H1 (cell line): ENCODE results near the gene IQGAP3. TPM values are rescaled to one million over a fixed set of nuclear protein-coding genes. Genes with fewer than 3 reads are reported as not detected.

Source experiments
- ATF2 ChIP-seq: IDR thresholded peaks from 2 replicates; pipeline ENCODE4 v1.6.1; 2012; ENCODE audit warnings: low read length, inconsistent platforms
- EP300 ChIP-seq, 2 experiments: IDR thresholded peaks; 1 replicate in 1 of 2; 2 replicates in 1 of 2; pipeline ENCODE4 v1.6.1; 2011 to 2012; ENCODE audit warnings: low read depth in 2 of 2, low read length in 2 of 2, mild to moderate bottlenecking in 2 of 2, borderline replicate concordance in 1 of 2, inconsistent platforms in 1 of 2, moderate library complexity in 1 of 2
- GABPA ChIP-seq: IDR thresholded peaks from 2 replicates; pipeline ENCODE4 v1.6.1; 2011; ENCODE audit warnings: mild to moderate bottlenecking, low read length, moderate library complexity, borderline replicate concordance; ENCODE audit not compliant: insufficient read depth
- NRF1 ChIP-seq: IDR thresholded peaks from 2 replicates; pipeline ENCODE4 v1.6.1; 2011; ENCODE audit warnings: mild to moderate bottlenecking, low read depth, low read length, improper control_type of control experiment
- SP1 ChIP-seq: IDR thresholded peaks from 2 replicates; pipeline ENCODE4 v1.6.1; 2011; ENCODE audit warnings: low read depth, low read length
- SP4 ChIP-seq: IDR thresholded peaks from 2 replicates; pipeline ENCODE4 v1.6.1; 2012; ENCODE audit warnings: low read length, inconsistent platforms
- YY1 ChIP-seq: IDR thresholded peaks from 2 replicates; pipeline ENCODE4 v1.6.1; 2011; ENCODE audit warnings: low read depth, mild to moderate bottlenecking, low read length
- polyA plus RNA-seq, 7 experiments: library from polyadenylated mRNA; depleted of rRNA in 3 of 7; stranded (reverse) in 5 of 7; unstranded in 2 of 7; fragments of >200 nt in 5 of 7; fragments of 200-250 nt in 2 of 7; gene quantifications; 1 replicate in 5 of 7; 2 replicates in 1 of 7; 4 replicates in 1 of 7; pipeline versions ENCODE4 v1.2.1 to v1.2.3, GENCODE V29; 2011 to 2013; ENCODE audit warnings: missing spikeins in 2 of 7, mixed read lengths in 2 of 7
- total RNA-seq: library from RNA; stranded (reverse); fragmentation: NEBNext Ultra II Directional; extraction: Animal tissue kit (Norgen Biotek cat#: 25700); gene quantifications from 2 replicates; pipeline ENCODE4 v1.2.1, GENCODE V29; 2021

IQGAP3 gene
- total and polyA plus RNA-seq, 2 of the 8 experiments (the other 6 are each of a cell fraction or from before 2014, with no cell fraction given), result 14.6 to 22.3 TPM

GRCh38 chr1:156523801-156524480 is 48.4 kb downstream of the IQGAP3 start (continued):
- no peak for TF ChIP-seq SP1
- TF ChIP-seq NRF1, result no peak
- no peak for TF ChIP-seq GABPA
- TF ChIP-seq ATF2, result no peak
- no peak for TF ChIP-seq EP300 (IDR thresholded peaks at IDR 0.05; ENCODE audit: borderline replicate concordance in 1 of 2, low read depth in 2 of 2, low read length in 2 of 2)
- TF ChIP-seq YY1, result no peak
- no peak for TF ChIP-seq SP4
- TF ChIP-seq, all 59 proteins: peak for 0
